OCI-LY3 (cell line): ENCODE data around the gene WNT2.

Experiments
- EZH2phosphoT487 ChIP-seq: fragments of 200-600 bp; shearing (Covaris generic); IDR thresholded peaks from 2 replicates; pipeline ENCODE4 v1.6.1; 2018; ENCODE audit warnings: antibody characterized with exemption, mixed run types, low read depth
- TF ChIP-seq, protein P1 (sequence below): fragments of 200-600, 300-600 bp; sonication (generic); IDR thresholded peaks from 2 replicates; pipeline ENCODE4 v1.5.1; 2014; ENCODE audit warnings: antibody characterized with exemption, low read length, low read depth

DNA sequence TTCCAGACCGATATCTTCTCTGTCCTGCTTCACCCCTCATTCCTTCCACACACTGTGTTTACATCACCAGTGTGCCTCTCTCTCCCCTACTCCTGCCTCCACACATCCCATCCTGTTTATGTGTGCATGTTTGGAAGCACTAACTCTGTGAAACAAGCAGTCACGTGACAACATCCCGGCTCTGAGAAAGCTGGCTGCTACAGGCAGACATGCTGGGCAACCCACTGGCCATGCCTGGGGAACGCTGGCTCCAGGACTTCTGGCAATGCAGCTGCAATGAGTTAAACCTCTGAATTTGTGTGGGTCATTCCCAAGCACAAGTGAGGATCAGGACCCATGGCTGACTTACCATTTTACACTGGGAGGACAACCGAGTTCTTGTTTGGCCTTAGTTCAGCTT is 74.0 kb downstream of the WNT2 start:
- TF ChIP-seq, protein P1, sequence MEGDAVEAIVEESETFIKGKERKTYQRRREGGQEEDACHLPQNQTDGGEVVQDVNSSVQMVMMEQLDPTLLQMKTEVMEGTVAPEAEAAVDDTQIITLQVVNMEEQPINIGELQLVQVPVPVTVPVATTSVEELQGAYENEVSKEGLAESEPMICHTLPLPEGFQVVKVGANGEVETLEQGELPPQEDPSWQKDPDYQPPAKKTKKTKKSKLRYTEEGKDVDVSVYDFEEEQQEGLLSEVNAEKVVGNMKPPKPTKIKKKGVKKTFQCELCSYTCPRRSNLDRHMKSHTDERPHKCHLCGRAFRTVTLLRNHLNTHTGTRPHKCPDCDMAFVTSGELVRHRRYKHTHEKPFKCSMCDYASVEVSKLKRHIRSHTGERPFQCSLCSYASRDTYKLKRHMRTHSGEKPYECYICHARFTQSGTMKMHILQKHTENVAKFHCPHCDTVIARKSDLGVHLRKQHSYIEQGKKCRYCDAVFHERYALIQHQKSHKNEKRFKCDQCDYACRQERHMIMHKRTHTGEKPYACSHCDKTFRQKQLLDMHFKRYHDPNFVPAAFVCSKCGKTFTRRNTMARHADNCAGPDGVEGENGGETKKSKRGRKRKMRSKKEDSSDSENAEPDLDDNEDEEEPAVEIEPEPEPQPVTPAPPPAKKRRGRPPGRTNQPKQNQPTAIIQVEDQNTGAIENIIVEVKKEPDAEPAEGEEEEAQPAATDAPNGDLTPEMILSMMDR = no peak
- TF ChIP-seq EZH2phosphoT487 = no peak
